Skin of body (tissue), 2 donors: ENCODE results near the gene VPS26C. TPM values are rescaled to one million over a fixed set of nuclear protein-coding genes. Genes with fewer than 3 reads are reported as not detected.

ENCODE experiments used
- DNase-seq: peaks from one replicate; lab custom pipeline; 2025; lab: John Stamatoyannopoulos, UW
- total RNA-seq: library from RNA; depleted of rRNA; stranded (reverse); fragments of >200 nt; gene quantifications from one replicate; pipeline ENCODE4 v1.2.3, GENCODE V29; 2014

VPS26C gene
- total RNA-seq, 1 donor from 2014 or later: 47.7 TPM

- DNase-seq: no peak
Observed at GRCh38 chr21:37266515-37267221, 466 bp downstream of the VPS26C start.

- no peak for DNase-seq
Observed at GRCh38 chr21:37264808-37265207, 2.3 kb downstream of the VPS26C start.

GRCh38 chr21:37263827-37264600 is 3.1 kb downstream of the VPS26C start:
- DNase-seq: peak; percentile 58

- peak; percentile 35 for DNase-seq
Observed at GRCh38 chr21:37259426-37259825, 7.7 kb downstream of the VPS26C start.

GRCh38 chr21:37257967-37258877 is 8.9 kb downstream of the VPS26C start:
- DNase-seq: no peak

GRCh38 chr21:37257511-37257966 is 9.6 kb downstream of the VPS26C start:
- no peak for DNase-seq

- no peak for DNase-seq
Observed at GRCh38 chr21:37253991-37254390, 13.1 kb downstream of the VPS26C start.

- no peak for DNase-seq
Observed at GRCh38 chr21:37251294-37251634, 15.9 kb downstream of the VPS26C start.

- DNase-seq: no peak
Observed at GRCh38 chr21:37249112-37249904, 17.8 kb downstream of the VPS26C start.

GRCh38 chr21:37248298-37248697 is 18.8 kb downstream of the VPS26C start:
- no peak for DNase-seq

- DNase-seq: no peak
Observed at GRCh38 chr21:37245151-37245550, 22.0 kb downstream of the VPS26C start.

GRCh38 chr21:37244501-37245095 is 22.5 kb downstream of the VPS26C start:
- DNase-seq: no peak

- DNase-seq: no peak
Observed at GRCh38 chr21:37243961-37244360, 23.2 kb downstream of the VPS26C start.

- no peak for DNase-seq
Observed at GRCh38 chr21:37241426-37241825, 25.7 kb downstream of the VPS26C start.

- DNase-seq: no peak
Observed at GRCh38 chr21:37240978-37241377, 26.2 kb downstream of the VPS26C start.

- no peak for DNase-seq
Observed at GRCh38 chr21:37237764-37238163, 29.4 kb downstream of the VPS26C start.

- DNase-seq: no peak
Observed at GRCh38 chr21:37237346-37237745, 29.8 kb downstream of the VPS26C start.

- no peak for DNase-seq
Observed at GRCh38 chr21:37233551-37234146, 33.5 kb downstream of the VPS26C start.

GRCh38 chr21:37232274-37233018 is 34.7 kb downstream of the VPS26C start:
- DNase-seq: no peak
